Measurements from ENCODE around the gene PCDHA8.
A peak's percentile ranks its signal among the peaks of the same experiment; 100 is the strongest.
"Not testable (repeated sequence)": the region's sequence is repeated elsewhere in the genome, so short reads cannot be mapped to it uniquely, and the experiment has no call there.

Gene PCDHA8

GRCh38 chr5:140840978-140841962 is at the start of gene PCDHA8:
TSS of gene PCDHA8 (plus strand) at chr5:140841187. CDS start at chr5:140841322, 135 bp downstream.
- DNase-seq = peak; percentile 20
- no peak for ATAC-seq

DNA sequence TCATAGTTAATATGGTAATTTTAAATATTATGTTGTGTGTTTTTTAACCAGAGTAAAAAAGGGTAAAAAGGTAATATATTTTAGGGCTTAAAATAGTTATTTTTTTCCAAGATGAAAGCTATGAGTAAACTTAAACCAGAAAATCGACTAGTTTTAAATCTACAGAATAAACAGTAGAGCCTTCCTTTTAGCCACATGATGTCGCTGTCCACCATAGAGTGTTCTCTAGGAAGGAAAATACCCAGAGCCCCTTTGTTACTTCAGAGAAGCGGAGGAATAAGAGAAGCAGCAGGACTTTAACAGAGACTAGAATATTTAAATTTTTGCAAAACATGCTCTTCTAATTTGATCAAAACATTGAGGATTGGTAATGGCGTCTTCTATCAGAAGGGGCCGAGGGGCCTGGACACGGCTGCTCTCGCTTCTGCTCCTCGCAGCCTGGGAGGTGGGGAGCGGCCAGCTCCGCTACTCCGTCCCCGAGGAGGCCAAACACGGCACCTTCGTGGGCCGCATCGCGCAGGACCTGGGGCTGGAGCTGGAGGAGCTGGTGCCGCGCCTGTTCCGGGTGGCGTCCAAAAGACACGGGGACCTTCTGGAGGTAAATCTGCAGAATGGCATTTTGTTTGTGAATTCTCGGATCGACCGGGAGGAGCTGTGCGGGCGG is 46.3 kb upstream of the PCDHA8 start, which contains the start of gene PCDHA2:
Gene PCDHA2 (plus strand): TSS at position 258 of the 664 bp plus-strand sequence.
- DNase-seq = no peak
- no peak for ATAC-seq

- no peak for DNase-seq
Measured at GRCh38 chr5:140795259-140795641, 45.7 kb upstream of the PCDHA8 start.

GRCh38 chr5:140796072-140796717 is 44.8 kb upstream of the PCDHA8 start:
- not testable (repeated sequence) for ATAC-seq, DNase-seq

More at GRCh38 chr5:140795259-140795641, 45.7 kb upstream of the PCDHA8 start:
- no peak for ATAC-seq

GRCh38 chr5:140796718-140797095 is 44.3 kb upstream of the PCDHA8 start:
- DNase-seq (no peak), ATAC-seq (no peak)

DNA sequence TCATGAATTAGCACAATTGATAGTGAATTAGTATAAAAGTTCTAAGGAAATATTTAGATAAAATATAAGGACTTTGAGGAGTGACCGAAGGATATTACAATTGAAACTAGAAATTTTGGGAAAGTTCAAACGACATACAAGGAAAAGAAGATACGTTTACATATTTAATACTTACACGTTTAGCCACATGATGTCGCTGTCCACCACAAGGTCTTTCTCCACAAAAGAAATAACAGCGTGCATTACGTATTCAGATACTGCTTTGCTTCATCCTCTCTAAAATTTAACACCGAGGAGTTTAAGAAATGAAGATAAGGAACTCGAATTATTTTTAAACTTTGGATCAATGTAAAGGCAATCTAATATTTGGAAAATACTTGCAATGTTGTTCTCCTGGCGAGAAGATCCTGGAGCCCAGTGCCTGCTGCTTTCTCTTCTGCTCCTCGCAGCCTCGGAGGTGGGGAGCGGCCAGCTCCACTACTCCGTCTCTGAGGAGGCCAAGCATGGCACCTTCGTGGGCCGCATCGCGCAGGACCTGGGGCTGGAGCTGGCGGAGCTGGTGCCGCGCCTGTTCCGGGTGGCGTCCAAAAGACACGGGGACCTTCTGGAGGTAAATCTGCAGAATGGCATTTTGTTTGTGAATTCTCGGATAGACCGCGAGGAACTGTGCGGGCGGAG is 40.0 kb upstream of the PCDHA8 start, which contains the start of gene PCDHA3:
Gene PCDHA3 (plus strand): TSS at position 242 of the 678 bp plus-strand sequence.
- ATAC-seq (no peak), DNase-seq (no peak)

DNA sequence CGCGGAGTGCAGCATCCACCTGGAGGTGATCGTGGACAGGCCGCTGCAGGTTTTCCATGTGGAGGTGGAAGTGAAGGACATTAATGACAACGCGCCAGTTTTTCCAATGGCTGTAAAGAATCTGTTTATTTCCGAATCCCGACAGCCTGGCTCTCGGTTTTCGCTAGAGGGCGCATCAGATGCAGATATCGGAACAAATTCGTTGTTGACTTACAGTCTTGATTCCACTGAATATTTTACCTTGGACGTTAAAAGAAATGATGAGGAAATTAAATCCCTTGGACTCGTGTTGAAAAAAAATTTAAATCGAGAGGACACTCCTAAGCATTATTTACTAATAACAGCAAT is 39.5 kb upstream of the PCDHA8 start:
- ATAC-seq (no peak), DNase-seq (no peak)

DNA sequence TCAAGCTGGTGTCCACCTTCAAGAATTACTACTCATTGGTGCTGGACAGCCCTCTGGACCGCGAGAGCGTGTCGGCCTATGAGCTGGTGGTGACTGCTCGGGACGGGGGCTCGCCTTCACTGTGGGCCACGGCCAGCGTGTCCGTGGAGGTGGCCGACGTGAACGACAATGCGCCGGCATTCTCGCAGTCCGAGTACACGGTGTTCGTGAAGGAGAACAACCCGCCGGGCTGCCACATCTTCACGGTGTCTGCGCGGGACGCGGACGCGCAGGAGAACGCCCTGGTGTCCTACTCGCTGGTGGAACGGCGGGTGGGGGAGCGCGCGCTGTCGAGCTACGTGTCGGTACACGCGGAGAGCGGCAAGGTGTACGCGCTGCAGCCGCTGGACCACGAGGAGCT is 38.6 kb upstream of the PCDHA8 start:
- DNase-seq, ATAC-seq: not testable (repeated sequence)

GRCh38 chr5:140802781-140803271 is 38.2 kb upstream of the PCDHA8 start:
- no peak for DNase-seq
- ATAC-seq = no peak

DNA sequence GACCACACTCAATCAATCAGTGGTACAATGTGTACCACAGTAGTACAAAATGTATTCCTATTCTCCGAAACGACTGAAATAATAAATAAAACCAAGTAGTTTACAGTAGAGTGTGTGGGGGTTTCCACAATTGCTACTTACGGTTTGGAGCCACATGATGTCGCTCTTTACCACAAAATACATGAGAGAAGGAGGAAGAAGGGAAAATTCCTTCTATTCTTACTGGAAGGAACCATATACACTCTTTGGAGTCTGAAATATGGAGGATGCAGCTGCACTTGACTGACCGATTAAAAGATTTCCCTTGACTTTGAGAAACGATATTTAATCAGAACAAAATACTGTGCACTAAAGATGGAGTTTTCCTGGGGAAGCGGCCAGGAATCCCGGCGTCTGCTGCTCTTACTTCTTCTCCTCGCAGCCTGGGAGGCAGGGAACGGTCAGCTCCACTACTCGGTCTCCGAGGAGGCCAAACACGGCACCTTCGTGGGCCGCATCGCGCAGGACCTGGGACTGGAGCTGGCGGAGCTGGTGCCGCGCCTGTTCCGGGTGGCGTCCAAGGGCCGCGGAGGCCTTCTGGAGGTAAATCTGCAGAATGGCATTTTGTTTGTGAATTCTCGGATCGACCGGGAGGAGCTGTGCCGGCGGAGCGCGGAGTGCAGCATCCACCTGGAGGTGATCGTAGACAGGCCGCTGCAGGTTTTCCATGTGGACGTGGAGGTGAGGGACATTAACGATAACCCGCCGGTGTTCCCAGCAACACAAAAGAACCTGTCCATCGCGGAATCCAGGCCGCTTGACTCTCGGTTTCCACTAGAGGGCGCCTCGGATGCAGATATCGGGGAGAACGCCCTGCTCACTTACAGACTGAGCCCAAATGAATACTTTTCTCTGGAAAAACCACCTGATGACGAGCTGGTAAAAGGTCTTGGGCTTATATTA is 33.9 kb upstream of the PCDHA8 start, which contains the start of gene PCDHA4:
Gene PCDHA4 (plus strand): TSS at position 235 of the 942 bp plus-strand sequence.
- peak; percentile 23 for DNase-seq
- no peak for ATAC-seq

- not testable (repeated sequence) for ATAC-seq, DNase-seq
Measured at GRCh38 chr5:140808241-140808888, 32.6 kb upstream of the PCDHA8 start.

DNA sequence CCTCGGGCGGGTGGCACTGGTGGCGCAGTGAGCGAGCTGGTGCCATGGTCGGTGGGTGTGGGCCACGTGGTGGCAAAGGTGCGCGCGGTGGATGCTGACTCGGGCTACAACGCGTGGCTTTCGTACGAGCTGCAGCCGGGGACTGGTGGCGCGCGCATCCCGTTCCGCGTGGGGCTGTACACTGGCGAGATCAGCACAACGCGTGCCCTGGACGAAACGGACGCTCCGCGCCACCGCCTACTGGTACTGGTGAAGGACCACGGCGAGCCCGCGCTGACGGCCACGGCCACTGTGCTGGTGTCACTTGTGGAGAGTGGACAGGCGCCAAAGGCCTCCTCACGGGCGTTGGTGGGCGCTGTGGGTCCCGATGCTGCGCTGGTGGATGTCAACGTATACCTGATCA is 32.1 kb upstream of the PCDHA8 start:
- DNase-seq (no peak), ATAC-seq (no peak)

- DNase-seq = peak; percentile 45
- no peak for ATAC-seq
Measured at GRCh38 chr5:140821375-140822280, 19.4 kb upstream of the PCDHA8 start, which contains the start of gene PCDHA5. TSS of gene PCDHA5 (plus strand) at chr5:140821613.

GRCh38 chr5:140822281-140822629 is 18.7 kb upstream of the PCDHA8 start:
- ATAC-seq (no peak), DNase-seq (no peak)

DNA sequence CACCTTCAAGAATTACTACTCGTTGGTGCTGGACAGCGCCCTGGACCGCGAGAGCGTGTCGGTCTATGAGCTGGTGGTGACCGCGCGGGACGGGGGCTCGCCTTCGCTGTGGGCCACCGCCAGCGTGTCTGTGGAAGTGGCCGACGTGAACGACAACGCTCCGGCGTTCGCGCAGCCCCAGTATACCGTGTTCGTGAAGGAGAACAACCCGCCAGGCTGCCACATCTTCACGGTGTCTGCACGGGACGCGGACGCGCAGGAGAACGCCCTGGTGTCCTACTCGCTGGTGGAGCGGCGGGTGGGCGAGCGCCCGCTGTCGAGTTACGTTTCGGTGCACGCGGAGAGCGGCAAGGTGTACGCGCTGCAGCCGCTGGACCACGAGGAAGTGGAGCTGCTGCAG is 18.0 kb upstream of the PCDHA8 start:
- not testable (repeated sequence) for DNase-seq

DNA sequence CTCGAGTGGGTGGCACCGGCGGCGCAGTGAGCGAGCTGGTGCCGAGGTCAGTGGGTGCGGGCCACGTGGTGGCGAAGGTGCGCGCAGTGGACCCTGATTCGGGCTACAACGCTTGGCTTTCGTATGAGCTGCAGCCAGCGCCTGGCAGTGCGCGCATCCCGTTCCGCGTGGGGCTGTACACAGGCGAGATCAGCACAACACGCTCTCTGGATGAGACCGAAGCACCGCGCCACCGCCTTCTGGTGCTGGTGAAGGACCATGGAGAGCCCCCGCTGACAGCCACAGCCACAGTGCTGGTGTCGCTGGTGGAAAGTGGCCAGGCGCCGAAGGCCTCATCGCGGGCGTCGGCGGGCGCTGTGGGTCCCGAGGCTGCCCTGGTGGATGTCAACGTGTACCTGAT is 17.5 kb upstream of the PCDHA8 start:
- DNase-seq (no peak), ATAC-seq (no peak)

More for the DNA sequence above, 18.0 kb upstream of the PCDHA8 start:
- not testable (repeated sequence) for ATAC-seq

- no peak for ATAC-seq
- DNase-seq = no peak
Measured at GRCh38 chr5:140827704-140828361, 13.2 kb upstream of the PCDHA8 start, which contains the start of gene PCDHA6. TSS of gene PCDHA6 (plus strand) at chr5:140827960. CDS start at chr5:140828092, 132 bp downstream.

DNA sequence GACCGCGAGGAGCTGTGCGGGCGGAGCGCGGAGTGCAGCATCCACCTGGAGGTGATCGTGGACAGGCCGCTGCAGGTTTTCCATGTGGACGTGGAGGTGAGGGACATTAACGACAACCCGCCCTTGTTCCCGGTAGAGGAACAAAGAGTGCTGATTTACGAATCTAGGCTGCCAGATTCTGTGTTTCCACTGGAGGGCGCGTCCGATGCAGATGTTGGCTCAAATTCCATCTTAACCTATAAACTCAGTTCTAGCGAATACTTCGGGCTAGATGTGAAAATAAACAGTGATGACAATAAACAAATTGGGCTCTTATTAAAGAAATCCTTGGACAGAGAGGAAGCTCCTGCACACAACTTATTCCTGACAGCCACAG is 12.6 kb upstream of the PCDHA8 start:
- ATAC-seq (no peak), DNase-seq (no peak)

Data from stimulated activated naive CD8-positive, alpha-beta T cell treated with anti-CD3 and anti-CD28 coated beads, Interleukin-15, Interleukin-2, amounts not matched to agents 100 U/mL and 50 U/mL, for 24 hours (primary cell).